ENCODE measurements around the gene SLFNL1. TPM values are rescaled to one million over a fixed set of nuclear protein-coding genes. Genes with fewer than 3 reads are reported as not detected.

SLFNL1 gene
- total RNA-seq, 1 experiment from 2014 or later, result 0.39 TPM

DNA sequence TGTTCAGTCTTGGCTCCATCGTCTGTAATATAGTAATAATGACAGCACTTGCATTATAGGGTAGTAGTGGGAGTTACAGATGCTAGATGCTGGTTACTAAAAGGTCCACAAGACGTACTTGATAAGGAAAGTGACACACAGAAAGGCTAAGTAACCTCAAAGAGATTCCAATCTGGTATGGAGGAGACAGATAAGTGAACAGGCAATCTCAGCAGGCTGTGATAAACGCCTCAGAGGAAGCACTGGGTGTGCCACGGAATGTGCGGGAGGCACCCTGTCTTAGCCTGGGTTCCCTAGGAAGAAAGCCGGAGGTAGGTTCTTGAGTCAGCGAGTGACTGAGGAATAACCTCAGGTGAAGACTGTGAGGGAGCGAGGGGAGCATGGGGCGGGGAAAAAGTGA lies 46.6 kb downstream of the SLFNL1 start:
- POLR2A ChIA-PET (ENCODE audit: low non-redundant PET), result no interaction called here
- peaks cover 4% of the 10 kb centered on the region for H3K4me1 ChIP-seq (ENCODE audit: insufficient read depth, low read length, poor library complexity, severe bottlenecking)
- no peaks in the 10 kb centered on the region for H3K27me3 ChIP-seq (replicated peaks; ENCODE audit: insufficient read depth, low read depth, low read length, poor library complexity)
- CTCF ChIA-PET, result no interaction called here
- no peak overlapping the region for H3K4me3 ChIP-seq (ENCODE audit: low read depth, low read length, poor library complexity, severe bottlenecking)
- H3K27ac ChIP-seq (ENCODE audit: low read depth, low read length, poor library complexity, severe bottlenecking), result no peak overlapping the region
- H3K9me3 ChIP-seq (ENCODE audit: low read depth, low read length, poor library complexity, severe bottlenecking), result no peaks in the 10 kb centered on the region
- no peak for TF ChIP-seq EZH2 (IDR thresholded peaks at IDR 0.05; ENCODE audit: borderline replicate concordance, low read depth, low read length, poor library complexity, severe bottlenecking)
- TF ChIP-seq, protein P1, sequence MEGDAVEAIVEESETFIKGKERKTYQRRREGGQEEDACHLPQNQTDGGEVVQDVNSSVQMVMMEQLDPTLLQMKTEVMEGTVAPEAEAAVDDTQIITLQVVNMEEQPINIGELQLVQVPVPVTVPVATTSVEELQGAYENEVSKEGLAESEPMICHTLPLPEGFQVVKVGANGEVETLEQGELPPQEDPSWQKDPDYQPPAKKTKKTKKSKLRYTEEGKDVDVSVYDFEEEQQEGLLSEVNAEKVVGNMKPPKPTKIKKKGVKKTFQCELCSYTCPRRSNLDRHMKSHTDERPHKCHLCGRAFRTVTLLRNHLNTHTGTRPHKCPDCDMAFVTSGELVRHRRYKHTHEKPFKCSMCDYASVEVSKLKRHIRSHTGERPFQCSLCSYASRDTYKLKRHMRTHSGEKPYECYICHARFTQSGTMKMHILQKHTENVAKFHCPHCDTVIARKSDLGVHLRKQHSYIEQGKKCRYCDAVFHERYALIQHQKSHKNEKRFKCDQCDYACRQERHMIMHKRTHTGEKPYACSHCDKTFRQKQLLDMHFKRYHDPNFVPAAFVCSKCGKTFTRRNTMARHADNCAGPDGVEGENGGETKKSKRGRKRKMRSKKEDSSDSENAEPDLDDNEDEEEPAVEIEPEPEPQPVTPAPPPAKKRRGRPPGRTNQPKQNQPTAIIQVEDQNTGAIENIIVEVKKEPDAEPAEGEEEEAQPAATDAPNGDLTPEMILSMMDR (conservative IDR thresholded peaks at IDR 0.05; ENCODE audit: low read depth, low read length), result no peak
- H3K36me3 ChIP-seq (ENCODE audit: insufficient read depth, low read length, poor library complexity, severe bottlenecking), result no peaks in the 10 kb centered on the region
- intact Hi-C loops (cut with micrococcal nuclease; ENCODE audit: unreplicated experiment), result no loop called here
- DNase-seq (ENCODE audit: low spot score), result no peak
- no TSS peak for BruUV-seq (replicated peaks)

DNA sequence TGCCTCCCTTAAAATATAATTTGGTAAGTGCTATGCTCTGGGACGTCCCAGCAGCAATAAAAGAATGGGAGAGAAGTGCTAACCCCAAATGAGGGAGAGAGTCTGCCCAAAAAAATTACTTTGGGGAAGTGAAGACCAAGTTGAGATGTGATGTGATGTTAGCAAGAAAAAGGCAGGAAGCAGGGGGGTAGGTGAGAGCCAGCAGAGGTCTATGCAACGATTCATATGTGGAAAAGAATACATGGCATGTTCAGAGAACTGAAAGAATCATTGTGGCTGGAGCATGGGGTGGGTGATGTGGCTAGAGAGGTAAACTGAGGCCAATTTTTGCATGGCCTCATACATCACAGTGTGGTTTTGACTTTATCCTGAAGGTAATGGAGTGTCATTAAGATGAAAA lies 47.6 kb downstream of the SLFNL1 start:
- no TSS peak for BruUV-seq (replicated peaks)
- Histone ChIP-seq H3K36me3 (ENCODE audit: insufficient read depth, low read length, poor library complexity, severe bottlenecking) (no peaks in the 10 kb centered on the region), H3K9me3 (ENCODE audit: low read depth, low read length, poor library complexity, severe bottlenecking) (no peaks in the 10 kb centered on the region), H3K27ac (ENCODE audit: low read depth, low read length, poor library complexity, severe bottlenecking) (no peak overlapping the region), H3K4me1 (ENCODE audit: insufficient read depth, low read length, poor library complexity, severe bottlenecking) (no peaks in the 10 kb centered on the region), H3K27me3 (replicated peaks; ENCODE audit: insufficient read depth, low read depth, low read length, poor library complexity) (no peaks in the 10 kb centered on the region), H3K4me3 (ENCODE audit: low read depth, low read length, poor library complexity, severe bottlenecking) (no peak overlapping the region)
- ChIA-PET POLR2A (ENCODE audit: low non-redundant PET) (no interaction called here), CTCF (no interaction called here)
- intact Hi-C loops (cut with micrococcal nuclease; ENCODE audit: unreplicated experiment), result no loop called here
- no peak for DNase-seq (ENCODE audit: low spot score)
- no peak for TF ChIP-seq EZH2 (IDR thresholded peaks at IDR 0.05; ENCODE audit: borderline replicate concordance, low read depth, low read length, poor library complexity, severe bottlenecking)
- TF ChIP-seq, protein P1 (conservative IDR thresholded peaks at IDR 0.05; ENCODE audit: low read depth, low read length), result no peak

DNA sequence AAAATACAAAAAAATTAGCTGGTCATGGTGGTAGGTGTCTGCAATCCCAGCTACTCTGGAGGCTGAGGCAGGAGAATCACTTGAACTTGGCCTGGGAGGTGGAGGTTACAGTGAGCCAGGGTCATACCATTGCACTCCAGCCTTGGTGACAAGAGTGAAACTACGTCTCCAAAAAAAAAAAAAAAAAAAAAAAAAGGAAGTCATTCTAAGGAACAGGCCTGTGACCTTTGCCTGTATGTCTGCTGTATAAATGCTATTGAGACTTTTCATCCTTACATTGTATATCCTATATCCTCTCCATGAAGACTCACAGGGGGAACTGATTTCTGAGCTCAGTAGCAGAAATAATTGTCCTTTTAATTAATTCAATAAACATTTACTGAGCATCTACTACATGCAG lies 49.6 kb downstream of the SLFNL1 start:
- intact Hi-C loops (cut with micrococcal nuclease; ENCODE audit: unreplicated experiment), result no loop called here
- H3K36me3 ChIP-seq (ENCODE audit: insufficient read depth, low read length, poor library complexity, severe bottlenecking), result no peaks in the 10 kb centered on the region
- H3K4me1 ChIP-seq (ENCODE audit: insufficient read depth, low read length, poor library complexity, severe bottlenecking), result no peaks in the 10 kb centered on the region
- H3K27me3 ChIP-seq (replicated peaks; ENCODE audit: insufficient read depth, low read depth, low read length, poor library complexity), result no peaks in the 10 kb centered on the region
- ChIA-PET POLR2A (ENCODE audit: low non-redundant PET) (no interaction called here), CTCF (no interaction called here)
- no peak for DNase-seq (ENCODE audit: low spot score)
- BruUV-seq (replicated peaks), result no TSS peak
- TF ChIP-seq EZH2 (IDR thresholded peaks at IDR 0.05; ENCODE audit: borderline replicate concordance, low read depth, low read length, poor library complexity, severe bottlenecking), result no peak
- TF ChIP-seq, protein P1 (conservative IDR thresholded peaks at IDR 0.05; ENCODE audit: low read depth, low read length), result no peak
- no peaks in the 10 kb centered on the region for H3K9me3 ChIP-seq (ENCODE audit: low read depth, low read length, poor library complexity, severe bottlenecking)
- no peak overlapping the region for H3K4me3 ChIP-seq (ENCODE audit: low read depth, low read length, poor library complexity, severe bottlenecking)
- no peak overlapping the region for H3K27ac ChIP-seq (ENCODE audit: low read depth, low read length, poor library complexity, severe bottlenecking)
